ENCODE data around the gene APOBEC3B.
"Not testable (repeated sequence)": the region's sequence is repeated elsewhere in the genome, so short reads cannot be mapped to it uniquely, and the experiment has no call there.

The APOBEC3B gene

GRCh38 chr22:39039306-39040126 lies 57.4 kb downstream of the APOBEC3B start:
- no peak for DNase-seq

- DNase-seq, result not testable (repeated sequence)
Measured at GRCh38 chr22:39040155-39040537, 58.0 kb downstream of the APOBEC3B start.

DNA sequence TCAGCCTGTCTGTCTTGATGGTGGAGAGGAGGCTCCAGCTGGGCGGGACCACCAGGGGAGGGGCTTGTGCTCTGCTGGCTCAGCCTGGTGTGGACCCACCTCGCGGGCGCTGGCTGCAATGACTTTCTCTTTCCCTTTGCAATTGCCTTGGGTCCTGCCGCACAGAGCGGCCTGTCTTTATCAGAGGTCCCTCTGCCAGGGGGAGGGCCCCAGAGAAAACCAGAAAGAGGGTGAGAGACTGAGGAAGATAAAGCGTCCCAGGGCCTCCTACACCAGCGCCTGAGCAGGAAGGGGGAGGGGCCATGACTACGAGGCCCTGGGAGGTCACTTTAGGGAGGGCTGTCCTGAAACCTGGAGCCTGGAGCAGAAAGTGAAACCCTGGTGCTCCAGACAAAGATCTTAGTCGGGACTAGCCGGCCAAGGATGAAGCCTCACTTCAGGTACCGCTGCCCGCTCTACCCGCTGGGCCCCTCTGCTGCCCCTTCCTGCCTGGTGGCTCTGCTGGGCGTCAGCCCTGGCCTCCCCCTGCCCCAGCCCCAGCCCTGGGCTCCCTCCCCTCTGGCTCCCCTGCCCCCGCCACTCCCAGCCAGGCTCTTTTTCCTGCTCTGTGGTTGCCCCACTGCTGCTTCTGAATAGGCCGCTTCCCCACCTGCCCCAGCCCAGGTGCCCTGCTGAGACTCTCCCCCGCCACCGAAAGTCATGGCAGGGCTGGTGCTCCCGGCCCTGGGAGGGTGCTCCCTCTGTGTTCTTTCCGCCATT lies 58.6 kb downstream of the APOBEC3B start, which contains the start of gene APOBEC3F:
Gene APOBEC3F, plus strand, starts transcription at position 327 of the 759 bp plus-strand sequence. Its CDS starts 97 bp downstream, at position 424.
- peak; percentile 75 for DNase-seq

DNA sequence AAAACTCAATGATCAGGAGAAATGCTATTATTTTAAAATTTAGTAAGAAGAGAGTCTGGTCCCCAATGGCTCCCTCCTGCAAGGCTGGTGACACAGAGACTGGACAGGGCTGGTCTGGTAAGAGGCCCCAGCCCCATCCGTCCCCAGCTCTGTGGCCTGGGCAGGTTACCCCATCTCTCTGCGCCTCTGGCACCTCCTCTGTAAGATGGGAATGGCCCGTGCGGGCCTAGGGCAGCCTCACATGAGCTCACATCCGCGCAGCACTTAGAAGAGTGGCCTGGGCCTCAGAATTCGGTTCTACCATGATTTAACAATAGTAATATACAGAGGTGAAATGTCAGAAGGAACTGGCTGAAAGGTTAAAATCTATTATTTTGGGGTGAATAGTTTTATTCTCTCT lies 59.8 kb downstream of the APOBEC3B start:
- no peak for DNase-seq
